Spleen (tissue), 7 donors: Measurements from ENCODE around the gene ZNF500.

Experiments
- CTCF ChIP-seq, 11 experiments: fragments of 200-600 bp in 7 of 11; fragments of 450-650 bp in 4 of 11; sonication (generic) in 4 of 11; IDR thresholded peaks in 8 of 11; conservative IDR thresholded peaks in 3 of 11; 1 replicate in 7 of 11; 2 replicates in 4 of 11; pipeline versions ENCODE4 v1.4.0 to v1.8.0; 2016 to 2021; ENCODE audit warnings: antibody characterized with exemption in 11 of 11, inconsistent platforms in 4 of 11, mild to moderate bottlenecking in 1 of 11
- POLR2A ChIP-seq, 3 donors: fragments of 450-650 bp; IDR thresholded peaks; one replicate each; pipeline ENCODE4 v1.5.1; 2017; ENCODE audit warnings: antibody characterized with exemption in 3 of 3, mild to moderate bottlenecking in 1 of 3
- POLR2AphosphoS5 ChIP-seq, 3 donors: sonication (generic); formaldehyde crosslinking; IDR thresholded peaks; one replicate each; pipeline ENCODE4 v1.5.1; 2017; ENCODE audit warnings: antibody characterized with exemption in 3 of 3
- donor health status: DM: no; HTN: no; CAD: no; lungs with moderate emphysema.
- donor health status: DM: no; HTN: no; CAD: no.
- donor health status: DM: no; HTN: no; CAD: no.

GRCh38 chr16:4780235-4780634, 13.3 kb upstream of the ZNF500 start:
- no peak for TF ChIP-seq CTCF (IDR thresholded peaks at IDR 0.05 in 8 of 11, conservative IDR thresholded peaks at IDR 0.05 in 3 of 11)
- TF ChIP-seq POLR2A (IDR thresholded peaks at IDR 0.05): no peak
- TF ChIP-seq POLR2AphosphoS5 (IDR thresholded peaks at IDR 0.05): no peak
